Measurements from ENCODE around the gene ZBTB40. TPM values are rescaled to one million over a fixed set of nuclear protein-coding genes. Genes with fewer than 3 reads are reported as not detected.

ZBTB40 gene
- total RNA-seq, 2 donors from 2014 or later: 11.2 to 16.2 TPM

- H3K4me1 ChIP-seq: no peaks in the 10 kb centered on the region
- TF ChIP-seq, protein P1, sequence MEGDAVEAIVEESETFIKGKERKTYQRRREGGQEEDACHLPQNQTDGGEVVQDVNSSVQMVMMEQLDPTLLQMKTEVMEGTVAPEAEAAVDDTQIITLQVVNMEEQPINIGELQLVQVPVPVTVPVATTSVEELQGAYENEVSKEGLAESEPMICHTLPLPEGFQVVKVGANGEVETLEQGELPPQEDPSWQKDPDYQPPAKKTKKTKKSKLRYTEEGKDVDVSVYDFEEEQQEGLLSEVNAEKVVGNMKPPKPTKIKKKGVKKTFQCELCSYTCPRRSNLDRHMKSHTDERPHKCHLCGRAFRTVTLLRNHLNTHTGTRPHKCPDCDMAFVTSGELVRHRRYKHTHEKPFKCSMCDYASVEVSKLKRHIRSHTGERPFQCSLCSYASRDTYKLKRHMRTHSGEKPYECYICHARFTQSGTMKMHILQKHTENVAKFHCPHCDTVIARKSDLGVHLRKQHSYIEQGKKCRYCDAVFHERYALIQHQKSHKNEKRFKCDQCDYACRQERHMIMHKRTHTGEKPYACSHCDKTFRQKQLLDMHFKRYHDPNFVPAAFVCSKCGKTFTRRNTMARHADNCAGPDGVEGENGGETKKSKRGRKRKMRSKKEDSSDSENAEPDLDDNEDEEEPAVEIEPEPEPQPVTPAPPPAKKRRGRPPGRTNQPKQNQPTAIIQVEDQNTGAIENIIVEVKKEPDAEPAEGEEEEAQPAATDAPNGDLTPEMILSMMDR (IDR thresholded peaks at IDR 0.05): no peak
These were observed 88.0 kb downstream of the ZBTB40 start for GRCh38 chr1:22539510-22540118.

DNA sequence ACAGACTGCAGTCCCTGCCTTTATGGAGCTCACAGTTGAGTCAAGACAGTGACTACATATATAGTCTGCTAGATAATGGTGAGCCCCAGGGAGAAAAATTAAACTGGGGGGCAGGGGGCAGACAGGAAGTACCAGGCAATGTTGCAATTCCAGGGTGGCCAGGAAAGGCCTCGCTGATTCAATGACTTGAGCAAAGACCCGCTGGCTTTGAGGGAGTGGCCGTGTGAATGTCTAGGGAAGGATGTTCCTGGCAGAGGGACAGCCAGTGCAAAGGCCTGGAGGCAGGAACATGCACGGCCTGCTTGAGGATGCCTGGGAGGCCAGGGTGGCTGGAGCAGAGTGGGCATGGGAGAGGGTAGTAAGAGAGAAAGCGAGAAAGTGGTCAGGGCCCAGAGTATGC is 88.7 kb downstream of the ZBTB40 start:
- intact Hi-C loops (cut with DNase I): no loop called here
- DNase-seq: no peak

More at GRCh38 chr1:22539510-22540118, 88.0 kb downstream of the ZBTB40 start:
- H3K27ac ChIP-seq: no peak overlapping the region
- no peaks in the 10 kb centered on the region for H3K27me3 ChIP-seq
- no peak overlapping the region for H3K9ac ChIP-seq (ENCODE audit: low read depth in 2 of 2, low read length in 2 of 2)
- no peak for DNase-seq
- no peaks in the 10 kb centered on the region for H3K36me3 ChIP-seq
- H3K4me3 ChIP-seq: no peak overlapping the region
- no peaks in the 10 kb centered on the region for H3K9me3 ChIP-seq
- intact Hi-C loops (cut with DNase I): no loop called here

GRCh38 chr1:22542886-22543285 is 91.2 kb downstream of the ZBTB40 start:
- no peaks in the 10 kb centered on the region for H3K4me1 ChIP-seq
- DNase-seq: no peak
- intact Hi-C loops (cut with DNase I): no loop called here
- no peak overlapping the region for H3K27ac ChIP-seq
- no peak overlapping the region for H3K9ac ChIP-seq (ENCODE audit: low read depth in 2 of 2, low read length in 2 of 2)
- no peaks in the 10 kb centered on the region for H3K27me3 ChIP-seq
- no peaks in the 10 kb centered on the region for H3K9me3 ChIP-seq
- TF ChIP-seq, protein P1 (IDR thresholded peaks at IDR 0.05): no peak
- H3K4me3 ChIP-seq: no peak overlapping the region
- no peaks in the 10 kb centered on the region for H3K36me3 ChIP-seq

More for the DNA sequence above, 88.7 kb downstream of the ZBTB40 start:
- Histone ChIP-seq H3K9me3 (no peaks in the 10 kb centered on the region), H3K36me3 (no peaks in the 10 kb centered on the region), H3K27ac (no peak overlapping the region), H3K27me3 (no peaks in the 10 kb centered on the region), H3K9ac (ENCODE audit: low read depth in 2 of 2, low read length in 2 of 2) (no peak overlapping the region), H3K4me3 (no peak overlapping the region), H3K4me1 (no peaks in the 10 kb centered on the region)
- TF ChIP-seq, protein P1 (IDR thresholded peaks at IDR 0.05): no peak

DNA sequence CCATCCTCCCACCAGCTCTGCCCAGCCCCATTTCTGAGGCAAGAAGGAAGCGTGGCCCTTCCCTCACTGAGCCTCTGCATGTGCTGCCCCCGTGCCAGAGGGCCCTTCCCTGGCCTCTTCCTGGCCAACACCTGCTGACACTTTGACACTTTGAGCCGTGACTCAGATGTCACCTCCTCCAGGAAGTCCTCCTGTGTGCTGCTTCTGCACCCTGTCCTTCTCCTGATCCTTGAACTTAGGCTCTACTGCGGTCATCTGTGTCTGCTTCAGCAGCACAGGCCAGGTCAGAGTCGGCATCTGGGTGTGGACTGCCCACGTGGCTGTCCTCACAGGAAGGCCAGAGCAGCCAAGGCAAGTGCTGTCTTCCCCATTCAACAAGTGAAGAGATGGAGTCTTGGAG is 92.0 kb downstream of the ZBTB40 start:
- Histone ChIP-seq H3K9ac (ENCODE audit: low read depth in 2 of 2, low read length in 2 of 2) (no peak overlapping the region), H3K9me3 (no peaks in the 10 kb centered on the region), H3K27me3 (peaks cover under 1% of the 10 kb centered on the region), H3K4me3 (no peak overlapping the region), H3K27ac (no peak overlapping the region), H3K4me1 (no peaks in the 10 kb centered on the region), H3K36me3 (no peaks in the 10 kb centered on the region)
- intact Hi-C loops (cut with DNase I): no loop called here
- TF ChIP-seq, protein P1 (IDR thresholded peaks at IDR 0.05): no peak
- no peak for DNase-seq

GRCh38 chr1:22544606-22545005 is 93.0 kb downstream of the ZBTB40 start:
- Histone ChIP-seq H3K36me3 (no peaks in the 10 kb centered on the region), H3K9me3 (no peaks in the 10 kb centered on the region), H3K27ac (no peak overlapping the region), H3K9ac (ENCODE audit: low read depth in 2 of 2, low read length in 2 of 2) (no peak overlapping the region), H3K27me3 (peaks cover 4% of the 10 kb centered on the region), H3K4me3 (no peak overlapping the region), H3K4me1 (no peaks in the 10 kb centered on the region)
- DNase-seq: no peak
- TF ChIP-seq, protein P1 (IDR thresholded peaks at IDR 0.05): no peak
- intact Hi-C loops (cut with DNase I): no loop called here

Data from colonic mucosa (tissue), 4 donors.